GM13976 (cell line): Measurements from ENCODE around the gene LRRC56.

Experiments
- DNase-seq: peaks from one replicate; pipeline ENCODE4 v3.0.0; 2012; ENCODE audit warnings: low spot score
- CTCF ChIP-seq: IDR thresholded peaks from 2 replicates; pipeline ENCODE4 v1.5.1; 2012; ENCODE audit warnings: borderline replicate concordance, mild to moderate bottlenecking; ENCODE audit not compliant: insufficient read depth; ENCODE audit errors: extremely low read depth, missing control alignments, control extremely low read depth
- in situ Hi-C: fragments of 300-500 bp; cut with MboI; formaldehyde crosslinking; loops from one replicate; pipeline ENCODE4 v1.12.0; 2022; ENCODE audit warnings: low sequenced_read_pairs, mixed read lengths, inconsistent platforms; ENCODE audit not compliant: unreplicated experiment

The LRRC56 gene

GRCh38 chr11:555780-556661 is 18.7 kb downstream of the LRRC56 start:
- DNase-seq, result no peak
- in situ Hi-C loops, result loop anchor here (10.0 kb wide), 1 partner anchor 169 kb away; no protein-coding TSS in a partner anchor
- no peak for TF ChIP-seq CTCF

- TF ChIP-seq CTCF, result no peak
- in situ Hi-C loops, result loop anchor here (10.0 kb wide), 1 partner anchor 168 kb away; no protein-coding TSS in a partner anchor
- no peak for DNase-seq
Observed at GRCh38 chr11:556662-557256, 19.4 kb downstream of the LRRC56 start.

- DNase-seq, result no peak
- in situ Hi-C loops, result loop anchor here (10.0 kb wide), 1 partner anchor 167 kb away; no protein-coding TSS in a partner anchor
- no peak for TF ChIP-seq CTCF
Observed at GRCh38 chr11:557328-558132, 20.2 kb downstream of the LRRC56 start.

GRCh38 chr11:558503-558902 is 21.2 kb downstream of the LRRC56 start:
- in situ Hi-C loops, result loop anchor here (10.0 kb wide), 1 partner anchor 166 kb away; no protein-coding TSS in a partner anchor
- DNase-seq, result no peak
- no peak for TF ChIP-seq CTCF

GRCh38 chr11:559020-559620 is 21.8 kb downstream of the LRRC56 start:
- in situ Hi-C loops, result loop anchor here (10.0 kb wide), 1 partner anchor 166 kb away; no protein-coding TSS in a partner anchor

More at GRCh38 chr11:559020-559620, 21.8 kb downstream of the LRRC56 start:
- TF ChIP-seq CTCF, result no peak
- DNase-seq, result no peak
